ENCODE data around the gene EIF4EBP2. TPM values are rescaled to one million over a fixed set of nuclear protein-coding genes. Genes with fewer than 3 reads are reported as not detected.

The EIF4EBP2 gene
- total and polyA plus RNA-seq, 2 donors (not counting 3 experiments of a cell fraction or from before 2014, with no cell fraction given) = 18.2 to 47.0 TPM

DNA sequence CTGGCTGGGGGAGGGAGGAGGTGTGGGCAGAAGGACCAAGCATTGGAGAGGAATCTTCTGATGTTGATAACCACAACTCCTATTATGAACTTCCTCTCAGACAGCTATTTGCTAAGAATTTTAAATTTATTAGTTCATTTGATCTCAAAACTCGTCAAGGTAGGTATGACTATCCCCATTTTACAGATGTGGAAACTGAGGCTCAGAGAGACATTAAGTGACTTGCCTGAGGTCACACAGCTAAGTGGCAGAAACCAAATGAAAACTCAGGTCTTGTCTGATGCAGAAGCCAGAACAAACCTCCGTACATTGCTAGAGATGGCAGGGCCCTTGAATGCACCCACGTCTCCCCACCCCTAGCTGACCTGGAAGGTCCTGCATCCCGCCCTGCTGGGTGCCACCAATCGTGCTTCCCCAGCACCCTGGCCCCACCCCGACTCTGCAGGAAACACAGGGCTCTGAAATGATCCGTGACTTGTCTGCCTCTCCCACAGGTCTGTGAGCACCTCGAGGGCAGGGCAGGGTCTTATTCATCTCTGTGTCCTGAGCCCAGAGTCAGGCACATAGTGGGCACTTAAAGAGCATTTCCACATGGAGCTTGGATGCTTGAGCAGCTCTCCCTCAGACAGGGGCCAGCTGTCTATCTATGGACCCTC lies 69.0 kb downstream of the EIF4EBP2 start:
- Histone ChIP-seq H4K20me1 (replicated peaks; ENCODE audit: control insufficient read depth, extremely low read depth, insufficient read depth, low read length) (no peaks in the 10 kb centered on the region), H3K36me3 (ENCODE audit: control insufficient read depth in 2 of 2, extremely low read depth in 1 of 2, insufficient read depth in 2 of 2, low read length in 2 of 2) (no peaks in the 10 kb centered on the region), H3K9me1 (replicated peaks; ENCODE audit: control insufficient read depth, extremely low read depth, insufficient read depth, low read length) (no peaks in the 10 kb centered on the region), H3K4me2 (ENCODE audit: insufficient read depth, low read length) (no peak overlapping the region), H3K4me3 (replicated peaks in 1 of 3; ENCODE audit: insufficient read depth in 1 of 3, low read depth in 1 of 3, low read length in 3 of 3) (no peak overlapping the region), H3K4me1 (ENCODE audit: control insufficient read depth, extremely low read depth, insufficient read depth, low read length) (peaks cover 8% of the 10 kb centered on the region), H3K79me2 (ENCODE audit: control insufficient read depth, insufficient read depth, low read length) (no peaks in the 10 kb centered on the region), H3K9ac (replicated peaks; ENCODE audit: extremely low read depth, insufficient read depth, low read length) (no peak overlapping the region), H2AFZ (ENCODE audit: low read depth, low read length) (no peak overlapping the region), H3K9me3 (replicated peaks; ENCODE audit: control insufficient read depth, insufficient read depth, low read length) (no peaks in the 10 kb centered on the region), H3K27me3 (ENCODE audit: control insufficient read depth in 2 of 2, insufficient read depth in 2 of 2, low read length in 2 of 2) (peaks cover 0 to 4% of the 10 kb centered on the region in 2 experiments), H3K27ac (ENCODE audit: insufficient read depth, low read depth, low read length) (no peak overlapping the region)
- TF ChIP-seq JUN (IDR thresholded peaks at IDR 0.05; ENCODE audit: borderline replicate concordance, insufficient read depth, insufficient read length, low read depth) (no peak), GATA2 (IDR thresholded peaks at IDR 0.05; ENCODE audit: insufficient read depth, insufficient read length, low read depth, low read length) (no peak), POLR2A (IDR thresholded peaks at IDR 0.05; ENCODE audit: low read depth, low read length) (no peak), FOS (IDR thresholded peaks at IDR 0.05; ENCODE audit: borderline replicate concordance, insufficient read depth, low read length) (no peak), MYC (IDR thresholded peaks at IDR 0.05; ENCODE audit: low read depth, low read length) (no peak), POLR2AphosphoS5 (IDR thresholded peaks at IDR 0.05; ENCODE audit: insufficient read depth, low read depth, low read length) (no peak), EZH2 (IDR thresholded peaks at IDR 0.05; ENCODE audit: borderline replicate concordance, low read depth, low read length, severe bottlenecking) (no peak)
- TF ChIP-seq, protein P1, sequence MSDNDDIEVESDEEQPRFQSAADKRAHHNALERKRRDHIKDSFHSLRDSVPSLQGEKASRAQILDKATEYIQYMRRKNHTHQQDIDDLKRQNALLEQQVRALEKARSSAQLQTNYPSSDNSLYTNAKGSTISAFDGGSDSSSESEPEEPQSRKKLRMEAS (IDR thresholded peaks at IDR 0.05; ENCODE audit: insufficient read depth, insufficient read length) = no peak
- TF ChIP-seq, protein P2, sequence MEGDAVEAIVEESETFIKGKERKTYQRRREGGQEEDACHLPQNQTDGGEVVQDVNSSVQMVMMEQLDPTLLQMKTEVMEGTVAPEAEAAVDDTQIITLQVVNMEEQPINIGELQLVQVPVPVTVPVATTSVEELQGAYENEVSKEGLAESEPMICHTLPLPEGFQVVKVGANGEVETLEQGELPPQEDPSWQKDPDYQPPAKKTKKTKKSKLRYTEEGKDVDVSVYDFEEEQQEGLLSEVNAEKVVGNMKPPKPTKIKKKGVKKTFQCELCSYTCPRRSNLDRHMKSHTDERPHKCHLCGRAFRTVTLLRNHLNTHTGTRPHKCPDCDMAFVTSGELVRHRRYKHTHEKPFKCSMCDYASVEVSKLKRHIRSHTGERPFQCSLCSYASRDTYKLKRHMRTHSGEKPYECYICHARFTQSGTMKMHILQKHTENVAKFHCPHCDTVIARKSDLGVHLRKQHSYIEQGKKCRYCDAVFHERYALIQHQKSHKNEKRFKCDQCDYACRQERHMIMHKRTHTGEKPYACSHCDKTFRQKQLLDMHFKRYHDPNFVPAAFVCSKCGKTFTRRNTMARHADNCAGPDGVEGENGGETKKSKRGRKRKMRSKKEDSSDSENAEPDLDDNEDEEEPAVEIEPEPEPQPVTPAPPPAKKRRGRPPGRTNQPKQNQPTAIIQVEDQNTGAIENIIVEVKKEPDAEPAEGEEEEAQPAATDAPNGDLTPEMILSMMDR (IDR thresholded peaks at IDR 0.05; ENCODE audit: extremely low read depth in 1 of 2, insufficient read depth in 1 of 2, low read depth in 1 of 2, low read length in 2 of 2) = no peak
- no peak for DNase-seq (ENCODE audit: low read depth, low spot score)
- FAIRE-seq = no peak
- ChIA-PET CTCF (interaction anchor here (2.9 kb wide), 1 partner anchor 12 kb away, joined by 12 read pairs; no protein-coding TSS in a partner anchor), POLR2A (no interaction called here)
- intact Hi-C loops (cut with micrococcal nuclease) = no loop called here
- BruUV-seq (replicated peaks) = no TSS peak
- dilution Hi-C loops (cut with MboI; ENCODE audit: extremely low pct_ligation_motif_present, low sequenced_read_pairs) = no loop called here

All from endothelial cell of umbilical vein (primary cell).